GM12878 (cell line): Measurements from ENCODE around the gene AFMID. TPM values are rescaled to one million over a fixed set of nuclear protein-coding genes. Genes with fewer than 3 reads are reported as not detected.

Experiments used
- BCL3 ChIP-seq: IDR thresholded peaks from 2 replicates; pipeline ENCODE4 v1.6.1; 2011; ENCODE audit warnings: borderline replicate concordance, low read depth, mild to moderate bottlenecking, moderate library complexity, low read length; ENCODE audit not compliant: insufficient read depth, poor library complexity, severe bottlenecking
- CTCF ChIP-seq, 3 experiments: IDR thresholded peaks in 2 of 3; conservative IDR thresholded peaks in 1 of 3; 2 replicates each; pipeline ENCODE4 v1.5.1; 2011; ENCODE audit warnings: low read depth in 3 of 3, low read length in 3 of 3, mild to moderate bottlenecking in 3 of 3, control low read depth in 2 of 3, moderate library complexity in 2 of 3, inconsistent platforms in 1 of 3, mixed read lengths in 1 of 3; ENCODE audit not compliant: control insufficient read depth in 2 of 3, insufficient read depth in 1 of 3; ENCODE audit errors: extremely low read depth in 1 of 3
- PML ChIP-seq: IDR thresholded peaks from 2 replicates; pipeline ENCODE4 v1.6.1; 2012; ENCODE audit warnings: low read length, inconsistent platforms
- POU2F2 ChIP-seq: IDR thresholded peaks from 3 replicates; pipeline ENCODE4 v1.6.1; 2011; ENCODE audit warnings: low read depth, mild to moderate bottlenecking, low read length, borderline replicate concordance
- ZBTB11 ChIP-seq: fragments of 450-650 bp; formaldehyde crosslinking; IDR thresholded peaks from 2 replicates; pipeline ENCODE4 v1.5.0; 2022; ENCODE audit warnings: mild to moderate bottlenecking, missing genetic modification characterization
- polyA plus RNA-seq, 11 experiments: library from polyadenylated mRNA; depleted of rRNA in 4 of 11; unstranded in 6 of 11; stranded (reverse) in 5 of 11; fragments of >200 nt; fragmentation: Nextera tagmentation in 4 of 11; fragmentation: Illumina TruSeq in 1 of 11; extraction: Ambion mirVana in 4 of 11; extraction: Trizol in 1 of 11; gene quantifications; 1 replicate in 1 of 11; 2 replicates in 10 of 11; pipeline versions ENCODE4 v1.2.1 to v1.2.3, GENCODE V29; 2011 to 2016; ENCODE audit warnings: inconsistent platforms in 2 of 11, missing spikeins in 2 of 11, low read depth in 1 of 11
- total RNA-seq, 4 experiments: library from RNA; depleted of rRNA in 3 of 4; stranded (reverse); fragments of >200 nt in 3 of 4; fragmentation: Illumina TruSeq in 1 of 4; extraction: Trizol in 1 of 4; gene quantifications; 2 replicates each; pipeline versions ENCODE4 v1.2.1 to v1.2.3, GENCODE V29; 2013 to 2021
- TF ChIP-seq, protein P1 (sequence below): fragments of 450-650 bp; IDR thresholded peaks from 2 replicates; pipeline ENCODE4 v1.6.1; 2017; ENCODE audit warnings: mild to moderate bottlenecking, moderate library complexity
- TF ChIP-seq, protein P2 (sequence below): fragments of 450-650 bp; IDR thresholded peaks from 2 replicates; pipeline ENCODE4 v1.6.1; 2016; ENCODE audit warnings: mild to moderate bottlenecking, moderate library complexity, borderline replicate concordance
- TF ChIP-seq, protein P3 (sequence below): fragments of 450-650 bp; IDR thresholded peaks from 2 replicates; pipeline ENCODE4 v1.6.1; 2018; ENCODE audit warnings: mild to moderate bottlenecking, low read depth, moderate library complexity; ENCODE audit not compliant: partially characterized antibody

The AFMID gene
- total and polyA plus RNA-seq, 10 of the 15 experiments (the other 5 are each of a cell fraction or from before 2014, with no cell fraction given), result 36.1 to 98.8 (median 51.6) TPM

- TF ChIP-seq BCL3, result peak; percentile 83
- peak; percentile 3 to 48 (median 33); a peak in 3 of 6 replicates for TF ChIP-seq CTCF (IDR thresholded peaks at IDR 0.05 in 2 of 3, conservative IDR thresholded peaks at IDR 0.05 in 1 of 3; ENCODE audit: control insufficient read depth in 2 of 3, extremely low read depth in 1 of 3, insufficient read depth in 1 of 3, low read depth in 3 of 3, low read length in 3 of 3)
- TF ChIP-seq, protein P1, sequence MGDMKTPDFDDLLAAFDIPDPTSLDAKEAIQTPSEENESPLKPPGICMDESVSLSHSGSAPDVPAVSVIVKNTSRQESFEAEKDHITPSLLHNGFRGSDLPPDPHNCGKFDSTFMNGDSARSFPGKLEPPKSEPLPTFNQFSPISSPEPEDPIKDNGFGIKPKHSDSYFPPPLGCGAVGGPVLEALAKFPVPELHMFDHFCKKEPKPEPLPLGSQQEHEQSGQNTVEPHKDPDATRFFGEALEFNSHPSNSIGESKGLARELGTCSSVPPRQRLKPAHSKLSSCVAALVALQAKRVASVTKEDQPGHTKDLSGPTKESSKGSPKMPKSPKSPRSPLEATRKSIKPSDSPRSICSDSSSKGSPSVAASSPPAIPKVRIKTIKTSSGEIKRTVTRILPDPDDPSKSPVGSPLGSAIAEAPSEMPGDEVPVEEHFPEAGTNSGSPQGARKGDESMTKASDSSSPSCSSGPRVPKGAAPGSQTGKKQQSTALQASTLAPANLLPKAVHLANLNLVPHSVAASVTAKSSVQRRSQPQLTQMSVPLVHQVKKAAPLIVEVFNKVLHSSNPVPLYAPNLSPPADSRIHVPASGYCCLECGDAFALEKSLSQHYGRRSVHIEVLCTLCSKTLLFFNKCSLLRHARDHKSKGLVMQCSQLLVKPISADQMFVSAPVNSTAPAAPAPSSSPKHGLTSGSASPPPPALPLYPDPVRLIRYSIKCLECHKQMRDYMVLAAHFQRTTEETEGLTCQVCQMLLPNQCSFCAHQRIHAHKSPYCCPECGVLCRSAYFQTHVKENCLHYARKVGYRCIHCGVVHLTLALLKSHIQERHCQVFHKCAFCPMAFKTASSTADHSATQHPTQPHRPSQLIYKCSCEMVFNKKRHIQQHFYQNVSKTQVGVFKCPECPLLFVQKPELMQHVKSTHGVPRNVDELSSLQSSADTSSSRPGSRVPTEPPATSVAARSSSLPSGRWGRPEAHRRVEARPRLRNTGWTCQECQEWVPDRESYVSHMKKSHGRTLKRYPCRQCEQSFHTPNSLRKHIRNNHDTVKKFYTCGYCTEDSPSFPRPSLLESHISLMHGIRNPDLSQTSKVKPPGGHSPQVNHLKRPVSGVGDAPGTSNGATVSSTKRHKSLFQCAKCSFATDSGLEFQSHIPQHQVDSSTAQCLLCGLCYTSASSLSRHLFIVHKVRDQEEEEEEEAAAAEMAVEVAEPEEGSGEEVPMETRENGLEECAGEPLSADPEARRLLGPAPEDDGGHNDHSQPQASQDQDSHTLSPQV, result no peak
- peak; percentile 23; the same call in 1 of the 3 replicates for TF ChIP-seq POU2F2
- TF ChIP-seq, protein P2, sequence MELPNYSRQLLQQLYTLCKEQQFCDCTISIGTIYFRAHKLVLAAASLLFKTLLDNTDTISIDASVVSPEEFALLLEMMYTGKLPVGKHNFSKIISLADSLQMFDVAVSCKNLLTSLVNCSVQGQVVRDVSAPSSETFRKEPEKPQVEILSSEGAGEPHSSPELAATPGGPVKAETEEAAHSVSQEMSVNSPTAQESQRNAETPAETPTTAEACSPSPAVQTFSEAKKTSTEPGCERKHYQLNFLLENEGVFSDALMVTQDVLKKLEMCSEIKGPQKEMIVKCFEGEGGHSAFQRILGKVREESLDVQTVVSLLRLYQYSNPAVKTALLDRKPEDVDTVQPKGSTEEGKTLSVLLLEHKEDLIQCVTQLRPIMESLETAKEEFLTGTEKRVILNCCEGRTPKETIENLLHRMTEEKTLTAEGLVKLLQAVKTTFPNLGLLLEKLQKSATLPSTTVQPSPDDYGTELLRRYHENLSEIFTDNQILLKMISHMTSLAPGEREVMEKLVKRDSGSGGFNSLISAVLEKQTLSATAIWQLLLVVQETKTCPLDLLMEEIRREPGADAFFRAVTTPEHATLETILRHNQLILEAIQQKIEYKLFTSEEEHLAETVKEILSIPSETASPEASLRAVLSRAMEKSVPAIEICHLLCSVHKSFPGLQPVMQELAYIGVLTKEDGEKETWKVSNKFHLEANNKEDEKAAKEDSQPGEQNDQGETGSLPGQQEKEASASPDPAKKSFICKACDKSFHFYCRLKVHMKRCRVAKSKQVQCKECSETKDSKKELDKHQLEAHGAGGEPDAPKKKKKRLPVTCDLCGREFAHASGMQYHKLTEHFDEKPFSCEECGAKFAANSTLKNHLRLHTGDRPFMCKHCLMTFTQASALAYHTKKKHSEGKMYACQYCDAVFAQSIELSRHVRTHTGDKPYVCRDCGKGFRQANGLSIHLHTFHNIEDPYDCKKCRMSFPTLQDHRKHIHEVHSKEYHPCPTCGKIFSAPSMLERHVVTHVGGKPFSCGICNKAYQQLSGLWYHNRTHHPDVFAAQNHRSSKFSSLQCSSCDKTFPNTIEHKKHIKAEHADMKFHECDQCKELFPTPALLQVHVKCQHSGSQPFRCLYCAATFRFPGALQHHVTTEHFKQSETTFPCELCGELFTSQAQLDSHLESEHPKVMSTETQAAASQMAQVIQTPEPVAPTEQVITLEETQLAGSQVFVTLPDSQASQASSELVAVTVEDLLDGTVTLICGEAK, result no peak
- 0 out of 2 replicates have a peak, but pooled peaks have one; percentile 21 for TF ChIP-seq ZBTB11
- TF ChIP-seq, protein P3, sequence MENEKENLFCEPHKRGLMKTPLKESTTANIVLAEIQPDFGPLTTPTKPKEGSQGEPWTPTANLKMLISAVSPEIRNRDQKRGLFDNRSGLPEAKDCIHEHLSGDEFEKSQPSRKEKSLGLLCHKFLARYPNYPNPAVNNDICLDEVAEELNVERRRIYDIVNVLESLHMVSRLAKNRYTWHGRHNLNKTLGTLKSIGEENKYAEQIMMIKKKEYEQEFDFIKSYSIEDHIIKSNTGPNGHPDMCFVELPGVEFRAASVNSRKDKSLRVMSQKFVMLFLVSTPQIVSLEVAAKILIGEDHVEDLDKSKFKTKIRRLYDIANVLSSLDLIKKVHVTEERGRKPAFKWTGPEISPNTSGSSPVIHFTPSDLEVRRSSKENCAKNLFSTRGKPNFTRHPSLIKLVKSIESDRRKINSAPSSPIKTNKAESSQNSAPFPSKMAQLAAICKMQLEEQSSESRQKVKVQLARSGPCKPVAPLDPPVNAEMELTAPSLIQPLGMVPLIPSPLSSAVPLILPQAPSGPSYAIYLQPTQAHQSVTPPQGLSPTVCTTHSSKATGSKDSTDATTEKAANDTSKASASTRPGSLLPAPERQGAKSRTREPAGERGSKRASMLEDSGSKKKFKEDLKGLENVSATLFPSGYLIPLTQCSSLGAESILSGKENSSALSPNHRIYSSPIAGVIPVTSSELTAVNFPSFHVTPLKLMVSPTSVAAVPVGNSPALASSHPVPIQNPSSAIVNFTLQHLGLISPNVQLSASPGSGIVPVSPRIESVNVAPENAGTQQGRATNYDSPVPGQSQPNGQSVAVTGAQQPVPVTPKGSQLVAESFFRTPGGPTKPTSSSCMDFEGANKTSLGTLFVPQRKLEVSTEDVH, result peak; percentile 18
- TF ChIP-seq PML, result 0 out of 2 replicates have a peak, but pooled peaks have one; percentile 25
Observed at GRCh38 chr17:78174346-78174869, 12.8 kb upstream of the AFMID start (continued).
